Activated naive CD4-positive, alpha-beta T cell treated with anti-CD3 and anti-CD28 coated beads, Interleukin-2, amount 10 ng/mL, durations not matched to agents 7 days and 5 days (primary cell): ENCODE data around the gene TUBA1B.
A peak's percentile ranks its signal among the peaks of the same experiment; 100 is the strongest.
"Not testable (repeated sequence)": the region's sequence is repeated elsewhere in the genome, so short reads cannot be mapped to it uniquely, and the experiment has no call there.

Experiments used
- CTCF ChIA-PET: fragments of 350-600 bp; sonication (Branson Sonifier 250); formaldehyde crosslinking; loops from one replicate; lab custom pipeline; 2021; ENCODE audit warnings: antibody characterized with exemption; lab: Charles Lee
- DNase-seq: peaks from one replicate; pipeline ENCODE4 v3.0.0-alpha.2; 2020
- H3K27ac Mint-ChIP-seq: one replicate; pipeline ENCODE4 v1.8.0; 2021; ENCODE audit warnings: mild to moderate bottlenecking, moderate library complexity, mixed read lengths
- H3K27me3 Mint-ChIP-seq: one replicate; pipeline ENCODE4 v1.8.0; 2021; ENCODE audit warnings: mild to moderate bottlenecking, mixed read lengths
- H3K36me3 Mint-ChIP-seq: one replicate; pipeline ENCODE4 v1.8.0; 2021; ENCODE audit warnings: mixed read lengths
- H3K4me1 Mint-ChIP-seq: one replicate; pipeline ENCODE4 v1.8.0; 2021; ENCODE audit warnings: mixed read lengths
- H3K4me3 Mint-ChIP-seq: one replicate; pipeline ENCODE4 v1.8.0; 2021; ENCODE audit warnings: mild to moderate bottlenecking, moderate library complexity, mixed read lengths
- H3K9me3 Mint-ChIP-seq: one replicate; pipeline ENCODE4 v1.8.0; 2021; ENCODE audit warnings: mixed read lengths

TUBA1B gene

DNA sequence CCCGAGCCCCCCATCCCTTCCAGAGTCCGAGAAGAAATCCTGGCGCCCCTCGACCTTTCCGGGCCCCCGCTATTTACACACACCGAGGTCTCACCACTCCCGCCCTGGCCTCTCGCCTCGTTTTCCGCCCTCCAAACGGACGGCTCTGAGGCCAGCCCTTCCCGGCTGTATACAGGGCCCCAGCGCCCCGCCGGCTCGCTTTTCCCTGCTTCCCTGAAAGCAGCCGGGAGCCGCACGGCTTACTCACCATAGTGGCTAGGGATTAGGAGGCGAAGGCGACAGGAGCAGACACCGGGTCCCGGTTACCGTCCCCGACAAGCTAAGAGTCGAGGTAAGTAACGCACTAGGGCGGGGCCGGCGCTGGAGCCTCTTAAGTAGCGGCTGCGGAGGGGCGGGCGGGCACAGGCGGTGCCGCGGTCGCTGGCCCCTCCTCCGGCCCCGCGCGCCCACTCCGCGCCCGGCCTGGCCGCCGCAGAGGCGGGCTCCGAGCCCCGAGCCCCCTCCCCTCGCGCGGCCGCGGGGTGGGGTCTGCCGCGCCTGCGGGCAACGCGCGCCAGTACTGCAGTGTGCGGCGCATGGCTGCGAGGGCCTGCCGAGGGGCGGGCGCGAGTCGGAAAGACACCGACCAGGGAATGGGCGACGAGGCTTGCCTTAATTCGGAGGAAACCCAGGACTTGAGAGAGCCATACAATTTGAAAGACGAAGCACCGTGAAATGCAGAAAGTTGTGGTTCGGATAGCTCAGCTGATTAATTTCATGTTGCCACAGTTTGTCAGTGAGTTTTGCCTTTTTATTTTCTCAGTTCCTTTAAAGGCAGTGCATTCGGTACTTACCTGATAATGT is at the start of gene TUBA1B:
TSS of gene TUBA1B (minus strand) at position 345 of the 843 bp plus-strand sequence. CDS start at position 250, 95 bp downstream.
- peak within 1 kb of the TSS; percentile 96 for H3K4me3 Mint-ChIP-seq
- H3K27me3 Mint-ChIP-seq: peaks cover 12% of the 10 kb centered on the region
- H3K27ac Mint-ChIP-seq: peak within 1 kb of the TSS; percentile 99
- CTCF ChIA-PET: interaction anchor here (0.6 to 2.5 kb wide), 19 partner anchors 9 to 133 kb away, joined by 3 to 14 read pairs (median 4); partner anchors contain the start of gene DHH
- H3K4me1 Mint-ChIP-seq: peaks cover 56% of the 10 kb centered on the region
- peaks cover 43% of the 10 kb centered on the region for H3K36me3 Mint-ChIP-seq
- no peaks in the 10 kb centered on the region for H3K9me3 Mint-ChIP-seq
- peak; percentile 91 for DNase-seq

DNA sequence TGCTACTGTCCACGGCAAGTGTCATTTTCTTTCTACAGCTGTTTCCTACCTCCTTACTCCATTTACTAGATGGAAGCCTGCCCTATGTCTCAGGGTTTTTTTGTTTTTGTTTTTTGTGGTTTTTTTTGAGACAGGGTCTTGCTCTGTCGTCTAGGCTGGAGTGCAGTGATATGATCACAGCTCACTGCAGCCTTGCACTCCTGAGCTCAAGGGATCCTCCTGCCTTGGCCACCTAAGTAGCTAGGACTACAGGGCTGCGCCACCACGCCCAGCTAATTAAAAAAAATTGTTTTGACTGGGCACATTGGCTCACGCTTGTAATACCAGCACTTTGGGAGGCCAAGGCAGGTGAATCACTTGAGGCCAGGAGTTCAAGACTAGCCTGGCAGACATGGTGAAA is 43.0 kb upstream of the TUBA1B start:
- H3K4me3 Mint-ChIP-seq: no peak overlapping the region
- CTCF ChIA-PET: interaction anchor here (1.0 kb wide), 1 partner anchor 43 kb away, joined by 3 read pairs; the partner anchor contains the start of gene TUBA1B
- H3K27ac Mint-ChIP-seq: no peak overlapping the region
- no peaks in the 10 kb centered on the region for H3K4me1 Mint-ChIP-seq
- peaks cover 7% of the 10 kb centered on the region for H3K9me3 Mint-ChIP-seq
- peaks cover 8% of the 10 kb centered on the region for H3K27me3 Mint-ChIP-seq
- H3K36me3 Mint-ChIP-seq: no peaks in the 10 kb centered on the region
- no peak for DNase-seq

DNA sequence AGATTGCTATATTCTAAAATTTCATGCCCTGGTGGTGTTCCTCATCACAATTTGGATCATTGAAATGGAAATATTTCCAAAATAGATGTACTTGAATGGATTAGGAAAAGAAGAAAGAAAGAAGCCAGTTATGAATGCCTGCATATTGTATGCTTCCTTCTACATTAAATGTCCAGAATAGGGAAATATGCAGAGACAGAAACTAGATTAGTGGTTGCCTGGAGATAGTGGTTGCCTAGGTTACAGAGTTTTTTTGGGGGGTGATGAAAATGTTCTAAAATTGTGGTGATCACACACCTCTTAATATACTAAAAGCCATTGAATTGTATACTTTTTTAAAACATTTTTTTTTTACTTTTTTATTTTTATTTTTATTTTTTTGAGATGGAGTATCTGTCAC is 39.7 kb upstream of the TUBA1B start:
- Mint-ChIP-seq H3K4me3 (no peak overlapping the region), H3K9me3 (no peaks in the 10 kb centered on the region), H3K36me3 (no peaks in the 10 kb centered on the region), H3K27ac (no peak overlapping the region), H3K4me1 (no peaks in the 10 kb centered on the region), H3K27me3 (peaks cover 8% of the 10 kb centered on the region)
- CTCF ChIA-PET: no interaction called here
- no peak for DNase-seq

DNA sequence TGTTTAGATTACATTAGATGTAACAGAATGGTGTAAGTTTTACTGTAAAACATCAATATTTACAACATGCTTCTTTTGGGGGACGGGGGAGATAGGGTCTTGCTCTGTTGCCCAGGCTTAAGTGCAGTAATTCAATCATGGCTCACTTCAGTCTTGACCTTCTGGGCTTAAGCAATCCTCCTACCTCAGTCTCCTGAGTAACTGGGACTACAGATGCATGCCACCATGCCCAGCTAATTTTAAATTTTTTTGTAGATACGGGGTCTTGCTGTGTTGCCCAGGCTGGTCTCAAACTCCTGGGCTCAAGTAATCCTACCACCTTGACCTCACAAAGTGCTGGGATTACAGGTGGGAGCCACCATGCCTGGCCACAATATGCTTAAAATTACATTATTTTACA is 33.9 kb upstream of the TUBA1B start:
- no peaks in the 10 kb centered on the region for H3K36me3 Mint-ChIP-seq
- CTCF ChIA-PET: no interaction called here
- no peaks in the 10 kb centered on the region for H3K9me3 Mint-ChIP-seq
- no peak overlapping the region for H3K27ac Mint-ChIP-seq
- H3K4me1 Mint-ChIP-seq: no peaks in the 10 kb centered on the region
- peaks cover 9% of the 10 kb centered on the region for H3K27me3 Mint-ChIP-seq
- H3K4me3 Mint-ChIP-seq: no peak overlapping the region
- no peak for DNase-seq

DNA sequence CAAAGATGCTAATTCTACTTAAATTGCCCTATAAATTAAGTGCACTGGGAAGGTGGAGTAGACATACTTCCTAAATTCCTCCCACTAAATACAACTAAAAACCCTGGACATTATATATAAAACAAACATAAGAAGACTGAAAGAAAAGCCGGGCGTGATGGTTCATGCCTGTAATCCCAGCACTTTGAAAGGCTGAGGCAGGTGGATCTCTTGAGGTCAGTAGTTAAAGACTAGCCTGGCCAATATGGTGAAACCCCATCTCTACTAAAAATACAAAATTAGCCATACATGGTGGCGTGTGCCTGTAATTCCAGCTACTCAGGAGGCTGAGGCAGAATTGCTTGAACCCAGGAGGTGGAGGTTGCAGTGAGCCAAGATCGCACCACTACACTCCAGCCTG is 30.7 kb upstream of the TUBA1B start:
- H3K4me1 Mint-ChIP-seq, H3K27ac Mint-ChIP-seq, H3K27me3 Mint-ChIP-seq, H3K9me3 Mint-ChIP-seq, H3K4me3 Mint-ChIP-seq, H3K36me3 Mint-ChIP-seq, DNase-seq: not testable (repeated sequence)
- CTCF ChIA-PET: interaction anchor here (0.7 kb wide), 1 partner anchor 352 kb away, joined by 3 read pairs; no protein-coding TSS in a partner anchor

DNA sequence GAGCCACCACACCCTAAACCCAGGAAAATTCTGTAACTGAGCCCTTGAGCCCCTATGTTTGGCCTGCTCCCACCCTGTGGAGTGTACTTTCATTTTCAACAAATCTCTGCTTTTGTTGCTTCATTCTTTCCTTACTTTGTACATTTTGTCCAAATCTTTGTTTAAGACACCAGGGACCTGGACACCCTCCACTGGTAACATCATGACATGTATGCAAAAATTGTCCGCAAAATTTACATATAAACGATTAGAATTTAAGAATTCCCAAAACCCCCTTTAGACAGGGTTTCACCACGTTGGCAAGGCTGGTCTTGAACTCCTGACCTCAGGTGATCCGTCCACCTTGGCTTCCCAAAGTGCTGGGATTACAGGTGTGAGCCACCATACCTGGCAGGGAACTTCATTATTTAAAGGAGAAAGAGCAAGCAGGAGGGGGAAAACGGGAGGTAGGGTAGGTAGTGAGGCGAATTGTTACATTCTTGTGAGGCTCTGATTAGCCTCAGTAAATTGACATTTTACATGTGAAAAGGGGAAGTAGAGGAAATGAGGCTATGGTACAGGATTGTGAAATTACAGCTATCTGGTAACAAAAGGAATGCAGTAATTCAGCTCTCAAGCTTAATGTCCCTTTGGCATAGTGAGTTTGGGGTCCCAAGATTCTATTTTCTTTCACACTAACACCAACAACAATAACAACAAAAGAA is 30.0 kb upstream of the TUBA1B start:
- Mint-ChIP-seq H3K27ac (no peak overlapping the region), H3K36me3 (peaks cover 1% of the 10 kb centered on the region), H3K4me3 (no peak overlapping the region), H3K9me3 (no peaks in the 10 kb centered on the region), H3K4me1 (no peaks in the 10 kb centered on the region), H3K27me3 (peaks cover 6% of the 10 kb centered on the region)
- CTCF ChIA-PET: interaction anchor here (0.7 kb wide), 1 partner anchor 352 kb away, joined by 3 read pairs; no protein-coding TSS in a partner anchor
- no peak for DNase-seq

DNA sequence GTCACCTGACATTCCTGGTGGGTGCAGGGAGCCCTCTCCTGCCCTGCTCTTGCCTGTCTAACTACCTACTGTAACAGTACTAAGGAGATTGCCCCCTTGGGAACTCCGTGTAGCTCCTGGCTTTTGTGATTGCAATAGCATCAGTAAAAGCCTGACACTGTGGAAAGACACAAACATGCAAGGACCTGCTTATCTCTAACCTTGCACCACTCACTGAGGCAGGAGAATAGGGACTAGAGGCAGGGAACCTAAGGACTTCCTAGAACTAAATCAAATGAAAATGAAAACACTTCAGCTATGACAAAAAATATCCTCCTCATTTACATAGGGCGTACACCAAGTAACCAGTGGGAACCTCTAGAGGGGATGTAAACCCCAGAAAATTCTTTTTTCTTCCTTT is 29.2 kb upstream of the TUBA1B start:
- CTCF ChIA-PET: interaction anchor here (1.2 kb wide), 1 partner anchor 72 kb away, joined by 3 read pairs; no protein-coding TSS in a partner anchor
- no peak overlapping the region for H3K27ac Mint-ChIP-seq
- peaks cover 1% of the 10 kb centered on the region for H3K36me3 Mint-ChIP-seq
- H3K27me3 Mint-ChIP-seq: peaks cover 6% of the 10 kb centered on the region
- H3K4me3 Mint-ChIP-seq: no peak overlapping the region
- no peak for DNase-seq
- H3K9me3 Mint-ChIP-seq: no peaks in the 10 kb centered on the region
- H3K4me1 Mint-ChIP-seq: no peaks in the 10 kb centered on the region

DNA sequence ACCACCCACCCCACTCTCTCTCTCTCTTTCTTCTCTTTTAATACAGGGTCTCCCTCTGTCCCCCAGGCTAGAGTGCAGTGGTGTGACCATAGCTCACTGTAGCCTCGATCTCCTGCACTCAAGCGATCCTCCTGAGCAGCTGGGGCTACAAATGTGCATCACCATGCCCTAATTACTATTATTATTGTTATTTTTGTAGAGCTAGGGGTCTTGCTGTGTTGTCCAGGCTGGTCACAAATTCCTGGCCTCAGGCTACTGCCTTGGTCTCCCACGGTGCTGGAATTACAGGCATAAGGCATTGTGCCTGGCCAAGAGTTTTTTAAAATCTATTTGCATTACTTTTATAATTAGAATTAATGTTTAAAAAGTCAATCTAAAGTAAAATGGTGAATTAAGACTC is 23.0 kb upstream of the TUBA1B start:
- Mint-ChIP-seq H3K4me1 (peaks cover 10% of the 10 kb centered on the region), H3K9me3 (no peaks in the 10 kb centered on the region), H3K36me3 (peaks cover 1% of the 10 kb centered on the region), H3K27me3 (peaks cover 5% of the 10 kb centered on the region), H3K4me3 (no peak overlapping the region), H3K27ac (no peak overlapping the region)
- DNase-seq: no peak
- CTCF ChIA-PET: no interaction called here

DNA sequence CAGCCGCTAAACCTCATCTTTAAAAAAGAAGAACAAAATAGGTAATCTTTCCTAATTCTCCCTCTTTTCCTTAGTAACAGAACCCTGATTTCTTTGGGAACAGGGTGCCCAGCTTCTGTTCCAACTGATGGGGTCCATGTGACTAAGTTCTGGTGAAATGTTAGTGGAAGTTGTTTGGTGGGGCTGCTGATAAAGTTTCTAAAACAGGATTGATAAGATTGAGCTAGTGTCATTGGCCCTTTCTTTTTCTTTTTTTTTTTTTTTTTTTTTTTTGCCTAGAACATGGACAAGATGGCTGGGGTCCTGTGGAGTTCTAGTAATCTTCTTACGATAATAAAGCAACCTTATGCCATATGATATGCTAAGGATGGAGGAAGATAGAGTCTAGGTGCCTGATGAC is 16.2 kb upstream of the TUBA1B start:
- CTCF ChIA-PET: interaction anchor here (0.6 to 1.1 kb wide), 2 partner anchors 17 to 64 kb away, joined by 3 read pairs; partner anchors contain the start of gene TUBA1B
- H3K27me3 Mint-ChIP-seq: peaks cover under 1% of the 10 kb centered on the region
- no peak overlapping the region for H3K27ac Mint-ChIP-seq
- DNase-seq: no peak
- H3K9me3 Mint-ChIP-seq: no peaks in the 10 kb centered on the region
- peaks cover 10% of the 10 kb centered on the region for H3K4me1 Mint-ChIP-seq
- H3K36me3 Mint-ChIP-seq: no peaks in the 10 kb centered on the region
- no peak overlapping the region for H3K4me3 Mint-ChIP-seq

DNA sequence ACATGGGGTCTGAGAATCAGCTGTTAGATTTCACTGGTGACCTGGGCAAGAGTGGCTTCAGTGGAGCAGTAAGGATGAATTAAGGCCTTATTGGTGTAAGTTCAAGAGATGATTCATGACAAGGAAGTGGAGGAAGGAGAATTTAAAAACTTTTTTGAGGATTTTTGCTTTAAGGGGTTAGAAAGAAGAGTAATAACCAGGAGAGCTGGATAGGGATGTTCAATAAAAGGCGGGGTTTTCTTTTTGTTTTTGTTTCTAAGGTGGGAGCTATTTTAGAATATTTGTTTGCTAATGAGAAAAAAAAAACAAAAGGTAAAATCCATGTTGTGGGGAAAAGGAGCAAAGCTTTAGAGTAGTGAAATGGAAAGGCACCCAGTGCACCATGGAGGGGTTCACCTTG is 15.2 kb upstream of the TUBA1B start:
- Mint-ChIP-seq H3K4me1 (peaks cover 10% of the 10 kb centered on the region), H3K27ac (no peak overlapping the region), H3K4me3 (no peak overlapping the region), H3K9me3 (no peaks in the 10 kb centered on the region), H3K36me3 (no peaks in the 10 kb centered on the region), H3K27me3 (no peaks in the 10 kb centered on the region)
- DNase-seq: no peak
- CTCF ChIA-PET: interaction anchor here (1.1 kb wide), 1 partner anchor 16 kb away, joined by 3 read pairs; the partner anchor contains the start of gene TUBA1B

DNA sequence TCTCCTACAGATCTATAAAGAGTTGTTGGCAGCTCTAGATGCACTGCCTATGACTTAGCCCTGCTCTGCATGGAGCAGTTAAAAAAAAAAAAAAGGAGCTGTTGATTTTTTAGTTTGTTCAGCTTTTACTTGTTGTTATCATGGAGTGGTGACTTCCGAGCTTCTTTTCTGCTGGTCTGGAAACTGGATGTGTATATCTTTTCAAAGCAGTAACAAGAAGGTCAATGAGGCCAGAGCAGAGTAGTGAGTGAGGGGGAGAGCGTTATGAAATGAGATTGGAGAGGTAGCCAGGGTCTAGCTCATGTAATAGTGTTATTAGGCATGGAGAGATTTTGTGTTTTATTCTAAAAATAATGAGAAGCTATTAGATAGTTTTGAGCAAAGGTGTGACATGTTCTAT is 13.2 kb upstream of the TUBA1B start:
- Mint-ChIP-seq H3K4me3 (no peak overlapping the region), H3K27me3 (no peaks in the 10 kb centered on the region), H3K27ac (no peak overlapping the region), H3K9me3 (no peaks in the 10 kb centered on the region), H3K4me1 (no peaks in the 10 kb centered on the region), H3K36me3 (peaks cover 2% of the 10 kb centered on the region)
- CTCF ChIA-PET: interaction anchor here (0.6 kb wide), 1 partner anchor 143 kb away, joined by 3 read pairs; no protein-coding TSS in a partner anchor
- no peak for DNase-seq

DNA sequence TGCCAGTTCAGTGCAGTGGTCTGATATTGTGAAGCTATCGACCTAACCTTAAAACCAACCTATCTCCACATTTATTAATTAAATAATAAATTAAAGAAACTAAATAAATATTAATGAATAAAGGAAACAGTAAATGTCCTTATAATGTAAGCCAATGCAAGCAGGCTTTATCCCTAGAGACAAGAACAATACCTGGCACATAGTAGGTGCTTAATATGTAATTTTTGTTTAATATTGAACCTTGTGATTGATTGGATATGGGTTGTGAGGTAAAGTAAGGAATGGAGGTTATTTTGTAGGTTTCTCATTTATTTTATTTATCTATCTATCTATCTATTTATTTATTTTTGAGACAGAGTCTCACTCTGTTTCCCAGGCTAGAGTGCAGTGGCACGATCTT is 7.8 kb upstream of the TUBA1B start:
- no peaks in the 10 kb centered on the region for H3K9me3 Mint-ChIP-seq
- DNase-seq: no peak
- H3K4me3 Mint-ChIP-seq: no peak overlapping the region
- no peaks in the 10 kb centered on the region for H3K27me3 Mint-ChIP-seq
- peaks cover 5% of the 10 kb centered on the region for H3K36me3 Mint-ChIP-seq
- H3K27ac Mint-ChIP-seq: no peak overlapping the region
- CTCF ChIA-PET: no interaction called here
- peaks cover under 1% of the 10 kb centered on the region for H3K4me1 Mint-ChIP-seq

DNA sequence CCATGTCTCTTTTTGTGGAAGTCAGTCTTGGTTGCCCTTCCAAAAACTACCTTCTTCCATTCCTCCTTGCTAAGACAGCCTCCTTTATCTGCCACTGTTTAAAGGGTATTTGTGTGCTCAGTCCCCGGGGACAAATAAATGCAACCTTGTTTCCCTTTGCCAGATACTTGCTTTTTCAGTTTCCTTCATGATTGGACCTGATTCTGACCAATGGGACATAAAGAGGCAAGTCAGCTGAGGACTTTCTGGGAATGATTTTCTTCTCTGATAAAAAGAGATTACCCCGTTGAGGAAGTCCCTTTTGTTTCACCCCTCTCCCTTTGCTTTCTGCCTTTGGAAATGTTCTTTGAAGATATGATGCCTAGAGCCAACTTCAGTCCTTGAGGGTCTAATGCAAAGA is 7.4 kb upstream of the TUBA1B start:
- Mint-ChIP-seq H3K9me3 (no peaks in the 10 kb centered on the region), H3K4me3 (no peak overlapping the region), H3K27ac (no peak overlapping the region), H3K4me1 (peaks cover 5% of the 10 kb centered on the region), H3K36me3 (peaks cover 5% of the 10 kb centered on the region), H3K27me3 (no peaks in the 10 kb centered on the region)
- no peak for DNase-seq
- CTCF ChIA-PET: no interaction called here

DNA sequence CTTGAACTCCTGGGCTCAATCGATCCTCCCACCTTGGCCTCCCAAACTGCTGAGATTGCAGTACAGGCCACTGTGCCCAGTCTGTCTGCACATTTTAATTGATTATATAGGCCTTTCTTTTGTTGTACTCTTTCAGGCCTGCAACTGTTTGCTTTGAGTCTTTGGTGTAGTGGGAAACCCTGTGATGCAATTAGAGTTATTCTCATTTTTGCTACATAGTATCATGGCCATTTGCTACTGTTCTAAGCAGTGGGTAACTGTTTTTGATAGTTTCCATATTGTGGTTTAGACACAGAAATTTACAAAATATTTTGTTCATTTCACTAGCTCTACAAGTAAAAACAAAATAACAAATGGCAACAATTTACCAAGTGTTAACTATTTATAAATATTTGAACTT is 6.3 kb upstream of the TUBA1B start:
- Mint-ChIP-seq H3K4me1 (peaks cover 16% of the 10 kb centered on the region), H3K27me3 (no peaks in the 10 kb centered on the region), H3K9me3 (no peaks in the 10 kb centered on the region), H3K27ac (no peak overlapping the region), H3K4me3 (no peak overlapping the region), H3K36me3 (peaks cover 5% of the 10 kb centered on the region)
- CTCF ChIA-PET: no interaction called here
- no peak for DNase-seq
